ENCODE data around the gene SPECC1L.

Gene SPECC1L

GRCh38 chr22:24435861-24436371, 165.3 kb downstream of the SPECC1L start:
- H3K4me3 ChIP-seq = no peak overlapping the region
- peak in 1 of 2 donors; percentile 63 for DNase-seq
- H3K36me3 ChIP-seq = no peaks in the 10 kb centered on the region
- no peak for TF ChIP-seq CTCF (IDR thresholded peaks at IDR 0.05)
- H3K4me1 ChIP-seq = peaks cover 0 to 41% (median 27%) of the 10 kb centered on the region in 4 donors
- intact Hi-C loops (cut with DNase I; ENCODE audit: low total_unique reads) = no loop called here
- H3K27me3 ChIP-seq = no peaks in the 10 kb centered on the region
- no peak overlapping the region for H3K27ac ChIP-seq
- no peaks in the 10 kb centered on the region for H3K9me3 ChIP-seq

- no peaks in the 10 kb centered on the region for H3K27me3 ChIP-seq
- intact Hi-C loops (cut with DNase I; ENCODE audit: low total_unique reads) = no loop called here
- H3K27ac ChIP-seq = no peak overlapping the region
- H3K36me3 ChIP-seq = no peaks in the 10 kb centered on the region
- peak in 1 of 2 donors; percentile 64 for DNase-seq
- no peak overlapping the region for H3K4me3 ChIP-seq
- no peaks in the 10 kb centered on the region for H3K9me3 ChIP-seq
- no peak for TF ChIP-seq CTCF (IDR thresholded peaks at IDR 0.05)
- H3K4me1 ChIP-seq = peaks cover 0 to 47% (median 33%) of the 10 kb centered on the region in 4 donors
Measured at GRCh38 chr22:24436553-24436952, 165.9 kb downstream of the SPECC1L start.

- intact Hi-C loops (cut with DNase I; ENCODE audit: low total_unique reads) = no loop called here
Measured at GRCh38 chr22:24437091-24437490, 166.5 kb downstream of the SPECC1L start.

GRCh38 chr22:24437741-24438328, 167.2 kb downstream of the SPECC1L start:
- Histone ChIP-seq H3K27me3 (no peaks in the 10 kb centered on the region), H3K4me1 (peaks cover 0 to 48% (median 36%) of the 10 kb centered on the region in 4 donors), H3K4me3 (no peak overlapping the region), H3K27ac (no peak overlapping the region), H3K9me3 (no peaks in the 10 kb centered on the region), H3K36me3 (no peaks in the 10 kb centered on the region)
- peak in 1 of 2 donors; percentile 33 for DNase-seq
- TF ChIP-seq CTCF (IDR thresholded peaks at IDR 0.05) = no peak
- intact Hi-C loops (cut with DNase I; ENCODE audit: low total_unique reads) = no loop called here

More at GRCh38 chr22:24437091-24437490, 166.5 kb downstream of the SPECC1L start:
- Histone ChIP-seq H3K27ac (no peak overlapping the region), H3K4me3 (no peak overlapping the region), H3K4me1 (peaks cover 0 to 48% (median 37%) of the 10 kb centered on the region in 4 donors), H3K36me3 (no peaks in the 10 kb centered on the region), H3K27me3 (no peaks in the 10 kb centered on the region), H3K9me3 (no peaks in the 10 kb centered on the region)
- peak in 1 of 2 donors; percentile 44 for DNase-seq
- TF ChIP-seq CTCF (IDR thresholded peaks at IDR 0.05) = no peak

GRCh38 chr22:24440270-24440717, 169.7 kb downstream of the SPECC1L start:
- Histone ChIP-seq H3K27me3 (no peaks in the 10 kb centered on the region), H3K9me3 (no peaks in the 10 kb centered on the region), H3K4me3 (no peak overlapping the region), H3K36me3 (no peaks in the 10 kb centered on the region), H3K27ac (peak overlapping the region; percentile 78 to 91), H3K4me1 (peaks cover 0 to 27% (median 20%) of the 10 kb centered on the region in 4 donors)
- no peak for TF ChIP-seq CTCF (IDR thresholded peaks at IDR 0.05)
- intact Hi-C loops (cut with DNase I; ENCODE audit: low total_unique reads) = no loop called here
- peak in 1 of 2 donors; percentile 65 for DNase-seq
